ENCODE measurements around the gene CHMP4A.
A peak's percentile ranks its signal among the peaks of the same experiment; 100 is the strongest.

CHMP4A gene

DNA sequence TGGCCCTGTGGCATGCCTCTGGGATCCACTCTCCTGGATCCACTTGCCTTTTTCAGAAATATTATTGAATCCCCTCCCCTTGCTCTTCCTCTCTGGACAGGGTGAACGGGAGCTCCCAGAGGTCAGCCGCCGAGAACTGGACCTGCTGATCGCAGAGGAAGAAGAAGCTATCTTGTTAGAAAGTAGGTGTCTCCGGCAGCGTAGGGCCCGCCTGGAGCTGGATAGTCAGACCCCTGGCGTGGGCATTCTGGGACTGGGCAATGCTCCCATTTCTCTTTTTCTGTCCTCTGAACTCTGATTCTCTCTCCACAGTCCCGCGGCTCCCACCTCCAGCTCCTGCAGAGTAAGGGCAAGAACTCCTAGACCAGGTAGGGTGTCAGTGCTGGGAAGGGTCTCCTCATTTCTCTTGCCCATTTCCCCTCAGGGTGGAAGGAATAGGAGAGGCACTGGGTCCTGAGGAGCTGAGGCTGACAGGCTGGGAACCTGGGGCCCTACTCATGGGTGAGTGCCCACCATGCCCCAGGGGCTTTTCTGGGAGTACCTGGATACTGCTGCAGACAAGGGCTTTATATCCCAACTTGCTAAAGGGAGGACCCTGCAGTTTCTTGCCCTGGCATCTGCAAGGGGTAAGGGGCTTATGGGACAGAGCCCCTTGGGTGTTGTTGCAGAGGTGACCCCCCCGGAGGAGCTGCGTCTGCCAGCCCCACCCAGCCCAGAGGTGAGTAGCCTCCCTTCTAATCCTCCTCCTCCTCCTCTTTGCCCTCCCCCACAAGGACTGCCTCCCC lies 36.1 kb downstream of the CHMP4A start:
- no peak for DNase-seq

- DNase-seq, result no peak
These were observed 36.7 kb downstream of the CHMP4A start for GRCh38 chr14:24176599-24176998.

GRCh38 chr14:24172871-24173281 lies 40.4 kb downstream of the CHMP4A start:
- DNase-seq, result no peak

DNA sequence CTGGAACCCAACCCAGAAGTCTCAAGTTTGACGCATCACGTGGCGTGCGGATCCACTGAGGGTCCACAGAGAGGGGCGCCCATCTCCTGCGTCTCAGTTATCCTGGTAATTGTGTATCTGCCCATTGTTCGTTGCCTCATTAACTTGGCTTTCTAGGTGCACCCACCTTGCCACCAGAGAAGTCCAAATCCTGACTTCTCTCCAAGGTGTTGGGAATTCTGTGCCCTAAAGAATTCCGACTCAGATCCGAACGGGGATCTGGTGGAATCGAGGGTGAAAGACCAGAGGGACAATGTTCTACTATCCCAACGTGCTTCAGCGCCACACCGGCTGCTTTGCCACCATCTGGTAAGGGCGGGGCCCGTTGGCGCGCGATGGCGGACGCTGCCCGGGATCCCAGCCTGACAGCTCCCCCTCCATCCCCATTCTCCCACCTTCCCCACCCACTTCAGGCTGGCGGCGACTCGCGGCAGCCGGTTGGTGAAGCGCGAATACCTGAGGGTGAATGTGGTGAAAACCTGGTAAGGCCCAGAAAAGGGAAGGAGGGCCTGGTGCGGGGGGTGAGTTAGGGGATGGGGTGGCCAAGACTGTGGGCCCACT lies 40.9 kb downstream of the CHMP4A start:
- no peak for DNase-seq

DNA sequence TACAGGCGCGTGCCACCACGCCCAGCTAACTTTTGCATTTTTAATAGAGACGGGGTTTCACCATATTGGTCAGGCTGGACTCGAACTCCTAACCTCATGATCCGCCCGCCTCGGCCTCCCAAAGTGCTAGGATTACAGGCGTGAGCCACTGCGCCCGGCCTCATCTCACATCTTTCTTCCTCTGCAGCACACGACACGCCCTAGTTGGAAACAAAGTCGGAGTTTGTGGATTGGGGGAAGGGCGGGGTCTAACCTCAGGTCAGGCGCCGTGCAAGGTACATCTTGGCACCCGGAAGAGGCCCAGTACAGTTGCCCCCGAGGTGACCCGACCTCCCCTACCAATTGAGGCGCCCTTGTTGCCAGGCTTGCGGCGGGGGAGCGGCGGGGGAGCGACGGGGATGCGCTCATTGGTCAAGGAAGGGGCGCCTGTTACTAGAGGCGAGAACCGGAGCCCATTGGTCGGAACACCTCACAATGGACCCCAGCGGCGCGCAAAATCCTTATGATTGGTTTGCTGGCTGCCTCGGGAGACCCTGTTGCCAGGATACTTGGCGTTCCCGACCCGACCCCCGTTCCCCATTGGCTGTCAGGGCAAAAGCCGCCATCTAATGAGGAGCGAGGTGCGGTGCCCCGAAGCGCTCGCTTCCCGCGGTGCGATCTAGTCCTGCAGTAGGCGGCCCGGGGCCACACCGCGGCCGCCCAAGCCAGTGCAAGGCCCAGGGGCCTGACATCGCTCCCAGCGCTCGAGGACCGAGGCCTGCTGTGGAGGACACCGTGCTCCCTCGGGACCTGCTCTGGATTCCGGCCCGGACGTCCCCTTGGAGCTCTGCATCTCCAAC lies 41.6 kb downstream of the CHMP4A start, which contains the start of gene REC8:
Gene REC8, plus strand, starts transcription at position 659 of the 839 bp plus-strand sequence. CDS start 473 bp downstream, outside the sequence.
- peak; percentile 89 for DNase-seq

GRCh38 chr14:24167469-24168114 lies 45.7 kb downstream of the CHMP4A start:
- no peak for DNase-seq

DNA sequence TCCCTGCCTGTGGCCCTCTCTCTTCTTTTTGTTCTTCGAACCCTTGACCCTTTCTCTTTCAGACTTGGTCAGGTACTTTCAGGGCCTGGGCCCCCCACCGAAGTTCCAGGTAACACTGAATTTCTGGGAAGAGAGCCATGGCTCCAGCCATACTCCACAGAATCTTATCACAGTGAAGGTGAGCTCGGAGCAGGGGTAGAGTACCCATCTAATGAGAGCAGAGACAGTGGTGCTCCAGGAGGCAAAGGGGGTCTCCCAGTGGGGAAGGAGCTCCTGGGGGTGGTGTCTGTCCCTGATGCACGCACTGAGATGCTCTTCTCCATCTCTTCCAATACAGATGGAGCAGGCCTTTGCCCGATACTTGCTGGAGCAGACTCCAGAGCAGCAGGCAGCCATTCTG lies 47.5 kb downstream of the CHMP4A start:
- DNase-seq, result no peak

DNA sequence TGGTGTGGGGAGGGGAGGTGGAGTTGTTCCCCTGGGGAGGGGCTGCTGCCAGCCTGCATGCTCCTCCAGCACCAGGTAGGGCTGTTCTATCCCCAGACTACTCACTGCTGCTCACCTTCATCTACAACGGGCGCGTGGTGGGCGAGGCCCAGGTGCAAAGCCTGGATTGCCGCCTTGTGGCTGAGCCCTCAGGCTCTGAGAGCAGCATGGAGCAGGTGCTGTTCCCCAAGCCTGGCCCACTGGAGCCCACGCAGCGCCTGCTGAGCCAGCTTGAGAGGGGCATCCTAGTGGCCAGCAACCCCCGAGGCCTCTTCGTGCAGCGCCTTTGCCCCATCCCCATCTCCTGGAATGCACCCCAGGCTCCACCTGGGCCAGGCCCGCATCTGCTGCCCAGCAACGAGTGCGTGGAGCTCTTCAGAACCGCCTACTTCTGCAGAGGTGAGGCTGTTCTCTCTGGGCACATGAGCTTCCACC lies 48.7 kb downstream of the CHMP4A start:
- DNase-seq, result no peak

DNA sequence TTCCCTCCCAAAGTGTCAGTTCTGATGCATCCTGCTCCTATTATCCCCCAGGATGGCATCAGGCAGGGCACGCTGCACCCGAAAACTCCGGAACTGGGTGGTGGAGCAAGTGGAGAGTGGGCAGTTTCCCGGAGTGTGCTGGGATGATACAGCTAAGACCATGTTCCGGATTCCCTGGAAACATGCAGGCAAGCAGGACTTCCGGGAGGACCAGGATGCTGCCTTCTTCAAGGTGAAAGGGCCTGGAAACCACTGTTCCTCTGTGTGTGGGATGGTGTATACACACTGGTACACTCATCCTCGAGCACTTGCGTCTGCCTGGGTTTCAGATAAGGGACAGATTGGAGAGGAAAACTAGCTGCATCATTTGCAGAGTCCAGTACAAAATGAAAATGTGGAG lies 51.2 kb downstream of the CHMP4A start:
- no peak for DNase-seq

DNA sequence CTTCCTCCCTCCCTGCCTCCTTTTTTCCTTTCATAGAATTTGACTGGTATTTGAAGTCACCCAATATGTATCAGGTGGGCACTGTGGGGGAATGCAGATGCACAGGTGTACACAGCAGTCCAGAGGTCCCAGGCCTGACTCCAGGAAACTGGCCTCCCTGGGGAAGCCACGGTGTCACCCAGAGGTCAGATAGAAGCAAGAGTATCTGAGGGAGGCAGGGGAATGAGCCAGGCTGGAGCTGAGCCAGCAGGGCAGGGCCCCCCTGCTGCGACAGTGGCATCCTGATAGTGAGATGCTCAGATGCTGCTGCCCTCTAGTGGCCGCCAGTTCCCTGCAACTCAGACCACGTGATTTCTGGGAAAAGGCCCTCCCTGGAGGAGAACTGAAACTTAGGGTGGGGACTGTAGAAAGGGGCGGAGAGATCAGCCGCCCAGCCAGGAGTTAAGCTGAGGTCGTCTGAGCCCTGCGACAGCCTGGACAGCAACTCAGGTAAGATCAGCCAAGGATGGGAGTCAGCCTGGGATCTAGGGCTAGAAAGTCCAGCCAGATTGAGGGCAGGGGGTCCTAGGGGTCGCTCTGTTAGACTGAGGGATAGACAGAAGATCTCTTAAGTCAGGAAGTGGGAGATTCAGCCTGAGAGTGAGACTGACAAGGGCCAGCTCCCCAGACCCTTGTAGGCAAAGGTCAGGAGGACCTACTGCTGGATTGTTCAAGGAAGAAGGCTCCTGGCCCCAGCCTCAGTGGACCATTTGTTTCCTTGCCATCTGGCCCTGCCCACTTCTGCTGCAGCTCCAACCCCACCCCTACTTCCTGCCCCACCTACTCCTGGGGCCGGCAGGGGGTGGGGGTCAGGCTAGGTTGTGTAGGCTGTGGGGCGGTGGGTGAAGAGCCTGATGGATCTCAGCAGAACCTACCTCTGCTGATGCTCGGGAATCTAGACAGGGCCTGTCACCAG lies 52.2 kb downstream of the CHMP4A start, which contains the start of gene IRF9:
Gene IRF9, plus strand, starts transcription at position 416 of the 955 bp plus-strand sequence. CDS start 880 bp downstream, outside the sequence.
- peak; percentile 100 for DNase-seq

GRCh38 chr14:24160499-24160849 lies 52.8 kb downstream of the CHMP4A start:
- DNase-seq, result no peak

- DNase-seq, result no peak
These were observed 53.4 kb downstream of the CHMP4A start for GRCh38 chr14:24159777-24160498.

All from activated CD8-positive, alpha-beta memory T cell treated with anti-CD3 and anti-CD28 coated beads, Interleukin-2, amount 50 U/mL, for 48 hours (primary cell).